ENCODE data around the gene OTOGL.
"Not testable (repeated sequence)": the region's sequence is repeated elsewhere in the genome, so short reads cannot be mapped to it uniquely, and the experiment has no call there.

Gene OTOGL

GRCh38 chr12:80118565-80119324 is 19.4 kb downstream of the OTOGL start:
- in situ Hi-C loops (cut with MboI; ENCODE audit: low sequenced_read_pairs), result no loop called here

GRCh38 chr12:80120994-80121393 is 21.7 kb downstream of the OTOGL start:
- in situ Hi-C loops (cut with MboI; ENCODE audit: low sequenced_read_pairs), result no loop called here

- in situ Hi-C loops (cut with MboI; ENCODE audit: low sequenced_read_pairs), result no loop called here
Measured at GRCh38 chr12:80121661-80122060, 22.3 kb downstream of the OTOGL start.

- in situ Hi-C loops (cut with MboI; ENCODE audit: low sequenced_read_pairs), result no loop called here
Measured at GRCh38 chr12:80129895-80130530, 30.7 kb downstream of the OTOGL start.

GRCh38 chr12:80135624-80136023 is 36.3 kb downstream of the OTOGL start:
- in situ Hi-C loops (cut with MboI; ENCODE audit: low sequenced_read_pairs), result no loop called here

- in situ Hi-C loops (cut with MboI; ENCODE audit: low sequenced_read_pairs), result no loop called here
Measured at GRCh38 chr12:80140005-80140404, 40.7 kb downstream of the OTOGL start.

- in situ Hi-C loops (cut with MboI; ENCODE audit: low sequenced_read_pairs), result no loop called here
Measured at GRCh38 chr12:80142640-80143039, 43.3 kb downstream of the OTOGL start.

- in situ Hi-C loops (cut with MboI; ENCODE audit: low sequenced_read_pairs), result no loop called here
Measured at GRCh38 chr12:80143537-80143936, 44.2 kb downstream of the OTOGL start.

- in situ Hi-C loops (cut with MboI; ENCODE audit: low sequenced_read_pairs), result not testable (repeated sequence)
Measured at GRCh38 chr12:80149547-80150313, 50.4 kb downstream of the OTOGL start.

GRCh38 chr12:80151131-80151530 is 51.8 kb downstream of the OTOGL start:
- in situ Hi-C loops (cut with MboI; ENCODE audit: low sequenced_read_pairs), result no loop called here

- in situ Hi-C loops (cut with MboI; ENCODE audit: low sequenced_read_pairs), result no loop called here
Measured at GRCh38 chr12:80154261-80154660, 54.9 kb downstream of the OTOGL start.

GRCh38 chr12:80156306-80156705 is 57.0 kb downstream of the OTOGL start:
- in situ Hi-C loops (cut with MboI; ENCODE audit: low sequenced_read_pairs), result no loop called here

GRCh38 chr12:80157645-80158044 is 58.3 kb downstream of the OTOGL start:
- in situ Hi-C loops (cut with MboI; ENCODE audit: low sequenced_read_pairs), result no loop called here

- in situ Hi-C loops (cut with MboI; ENCODE audit: low sequenced_read_pairs), result no loop called here
Measured at GRCh38 chr12:80161612-80162011, 62.3 kb downstream of the OTOGL start.

- in situ Hi-C loops (cut with MboI; ENCODE audit: low sequenced_read_pairs), result no loop called here
Measured at GRCh38 chr12:80162177-80162576, 62.8 kb downstream of the OTOGL start.

GRCh38 chr12:80165746-80166145 is 66.4 kb downstream of the OTOGL start:
- in situ Hi-C loops (cut with MboI; ENCODE audit: low sequenced_read_pairs), result no loop called here

- in situ Hi-C loops (cut with MboI; ENCODE audit: low sequenced_read_pairs), result no loop called here
Measured at GRCh38 chr12:80166751-80167150, 67.4 kb downstream of the OTOGL start.

- in situ Hi-C loops (cut with MboI; ENCODE audit: low sequenced_read_pairs), result no loop called here
Measured at GRCh38 chr12:80168936-80169335, 69.6 kb downstream of the OTOGL start.

- in situ Hi-C loops (cut with MboI; ENCODE audit: low sequenced_read_pairs), result no loop called here
Measured at GRCh38 chr12:80170915-80171314, 71.6 kb downstream of the OTOGL start.

- in situ Hi-C loops (cut with MboI; ENCODE audit: low sequenced_read_pairs), result no loop called here
Measured at GRCh38 chr12:80173083-80173864, 73.9 kb downstream of the OTOGL start.

GRCh38 chr12:80175307-80175930 is 76.1 kb downstream of the OTOGL start:
- in situ Hi-C loops (cut with MboI; ENCODE audit: low sequenced_read_pairs), result no loop called here
